ENCODE results near the gene PRUNE1.

- TF ChIP-seq EZH2 (IDR thresholded peaks at IDR 0.05), result no peak
- no peak for TF ChIP-seq POLR2AphosphoS5 (IDR thresholded peaks at IDR 0.05; ENCODE audit: borderline replicate concordance, low read depth, low read length)
- no peak for TF ChIP-seq FOXP2 (optimal IDR thresholded peaks at IDR 0.05; ENCODE audit: control extremely low read depth, extremely low read length, insufficient read depth)
Measured at GRCh38 chr1:150961756-150962155, 46.5 kb upstream of the PRUNE1 start.
